Stimulated activated CD4-positive, alpha-beta T cell treated with anti-CD3 and anti-CD28 coated beads, Interleukin-4, amount 100 ng/mL, for 48 hours (primary cell): ENCODE data around the gene ZNG1A.
"Not testable (repeated sequence)": the region's sequence is repeated elsewhere in the genome, so short reads cannot be mapped to it uniquely, and the experiment has no call there.

Source experiments
- DNase-seq, 2 donors: peaks; one replicate each; pipeline ENCODE4 v3.0.0-alpha.2; 2020; ENCODE audit warnings: low read depth in 2 of 2

The ZNG1A gene

DNA sequence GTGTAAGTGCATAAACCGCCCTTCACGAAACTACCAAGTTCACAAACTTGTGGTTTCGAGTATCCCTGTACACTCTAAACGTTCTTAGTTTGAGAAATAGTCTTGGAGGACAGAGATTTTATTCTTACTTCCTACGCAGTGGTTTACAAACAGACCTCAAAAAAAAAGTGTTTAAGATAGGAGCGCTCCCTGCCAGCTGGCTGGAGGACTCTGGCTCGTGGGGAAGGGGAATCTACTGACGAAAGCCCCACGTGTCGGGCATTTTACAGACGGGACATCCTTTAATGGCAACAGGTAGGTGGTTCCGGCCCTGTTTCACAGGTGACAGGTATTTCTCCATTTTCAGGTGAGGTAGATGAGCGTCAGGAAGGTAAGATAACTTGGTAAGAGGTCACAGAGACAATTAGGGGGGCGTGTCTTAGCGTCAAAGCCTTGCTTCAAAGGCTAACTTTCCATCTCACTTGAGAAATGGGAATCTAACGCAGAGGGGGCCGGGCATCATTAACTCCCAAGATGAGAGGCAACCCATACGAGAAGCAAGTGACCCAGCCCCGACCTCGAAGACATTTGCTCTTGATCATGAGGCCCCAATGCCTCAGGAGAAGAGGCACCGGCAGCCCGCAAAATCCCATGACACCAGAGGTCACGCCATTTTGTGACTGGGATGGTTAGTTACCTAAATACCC, 573 bp downstream of the ZNG1A start:
- DNase-seq: not testable (repeated sequence)

DNA sequence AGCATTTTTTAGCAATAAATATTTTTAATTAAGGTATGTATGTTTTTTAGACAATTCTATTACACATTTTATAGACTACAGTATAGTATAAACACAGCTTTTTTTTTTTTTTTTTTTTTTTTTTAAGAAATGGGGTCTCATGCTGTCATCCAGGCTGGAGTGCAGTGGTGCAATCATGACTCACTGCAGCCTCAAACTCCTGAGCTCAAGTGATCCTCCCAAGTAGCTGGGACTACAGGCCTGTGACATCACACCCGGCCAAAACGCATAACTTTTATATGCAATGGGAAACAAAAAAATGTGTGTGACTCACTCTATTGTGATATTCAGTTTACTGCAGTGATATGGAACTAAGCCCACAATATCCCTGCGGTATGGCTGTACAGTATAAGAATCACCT, 9.1 kb downstream of the ZNG1A start:
- not testable (repeated sequence) for DNase-seq

DNA sequence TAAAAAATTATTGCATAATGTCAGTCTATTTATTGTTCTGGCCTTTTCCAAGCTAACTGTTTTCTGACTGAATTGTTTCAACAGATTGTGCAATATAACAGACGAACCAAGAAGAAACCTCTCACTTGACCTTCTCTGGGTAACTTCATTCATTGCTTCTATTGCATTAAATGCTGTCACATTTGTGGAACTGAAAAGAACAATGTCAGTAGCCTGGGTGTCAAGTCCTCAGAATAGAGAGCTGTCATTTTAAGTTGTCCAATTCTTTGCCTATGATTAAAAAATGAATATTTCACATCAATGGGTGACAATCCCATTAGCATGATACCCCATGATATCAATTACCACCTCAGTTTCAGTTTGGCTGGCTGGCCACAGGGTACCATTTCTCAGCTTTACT, 19.0 kb downstream of the ZNG1A start:
- DNase-seq: not testable (repeated sequence)

- DNase-seq: not testable (repeated sequence)
These were observed 27.7 kb downstream of the ZNG1A start for GRCh38 chr9:151173-151572.

- DNase-seq: not testable (repeated sequence)
These were observed 39.0 kb downstream of the ZNG1A start for GRCh38 chr9:139880-140279.

DNA sequence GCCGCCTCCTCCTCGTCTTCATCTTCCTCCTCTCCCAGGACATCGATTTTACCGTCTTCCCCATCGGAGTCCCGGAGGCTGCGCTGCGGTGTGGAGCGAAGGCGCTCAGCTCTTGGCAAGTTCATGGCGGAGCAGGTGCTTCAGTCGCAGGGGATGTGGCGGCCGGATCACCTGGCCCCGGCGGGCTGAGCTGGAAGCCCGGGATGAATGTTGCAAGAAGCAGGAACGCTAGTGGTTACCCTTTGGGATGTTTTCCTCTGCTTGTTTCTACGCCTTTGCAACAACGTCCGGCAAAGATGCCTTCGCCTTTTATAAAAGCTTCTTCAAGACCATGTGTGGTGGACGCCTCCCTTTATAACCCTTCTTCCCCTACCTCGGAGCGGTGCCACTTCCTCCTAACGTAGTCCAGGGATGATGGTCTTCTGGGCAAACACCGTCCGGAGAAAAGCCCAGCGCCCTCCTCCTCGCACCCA, 60.8 kb downstream of the ZNG1A start, which contains the start of gene FOXD4:
TSS of gene FOXD4 (minus strand) at position 423 of the 473 bp plus-strand sequence. CDS start at position 125, 298 bp downstream.
- DNase-seq: not testable (repeated sequence)

GRCh38 chr9:117144-117994, 61.5 kb downstream of the ZNG1A start:
- not testable (repeated sequence) for DNase-seq

- not testable (repeated sequence) for DNase-seq
These were observed 62.4 kb downstream of the ZNG1A start for GRCh38 chr9:116239-117077.

GRCh38 chr9:115118-115451, 63.8 kb downstream of the ZNG1A start:
- DNase-seq: not testable (repeated sequence)

DNA sequence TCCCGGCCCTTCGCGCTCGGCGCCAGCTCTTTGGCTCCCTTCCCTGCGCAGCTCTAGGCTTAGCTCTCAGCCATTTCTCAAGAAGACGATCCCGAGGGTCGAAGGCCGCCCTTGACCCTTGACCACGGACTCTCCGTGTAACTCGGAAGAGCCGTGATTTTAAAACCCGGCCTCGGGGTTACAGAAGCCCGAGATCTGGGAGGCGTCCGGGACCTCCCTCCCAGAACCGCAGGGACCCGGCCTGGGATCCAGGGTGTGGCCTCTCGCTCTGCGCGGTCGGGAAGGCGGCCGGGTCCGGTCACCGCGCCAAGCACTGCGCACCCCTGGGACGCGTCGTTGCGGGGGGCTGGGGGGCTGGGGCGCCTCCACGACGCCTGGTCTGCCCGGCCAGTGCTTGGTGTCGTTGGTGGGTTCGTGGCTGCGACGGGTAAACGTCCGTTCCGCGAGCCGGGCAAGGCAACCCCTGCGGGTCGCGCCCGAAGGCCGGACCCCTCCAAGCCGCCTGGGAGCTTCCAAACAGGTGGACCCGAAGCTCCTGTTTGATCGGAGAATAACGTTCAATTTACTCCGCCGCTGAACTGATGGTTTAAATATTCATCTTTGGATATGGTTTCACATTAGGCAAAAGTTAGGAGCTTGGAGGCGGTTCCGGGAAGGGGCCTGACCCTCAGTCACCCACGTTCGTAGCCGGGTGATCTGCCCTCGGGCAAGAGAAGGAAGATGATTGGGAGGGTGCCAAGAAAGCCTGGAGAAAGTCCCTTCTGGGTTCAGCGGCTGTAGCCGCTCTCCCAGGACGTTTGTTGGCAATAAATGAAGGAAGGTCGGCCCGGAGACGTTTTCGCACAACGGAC, 64.4 kb downstream of the ZNG1A start:
- DNase-seq: not testable (repeated sequence)

GRCh38 chr9:113468-114266, 65.2 kb downstream of the ZNG1A start:
- peak in 1 of 2 donors; percentile 32 for DNase-seq

DNA sequence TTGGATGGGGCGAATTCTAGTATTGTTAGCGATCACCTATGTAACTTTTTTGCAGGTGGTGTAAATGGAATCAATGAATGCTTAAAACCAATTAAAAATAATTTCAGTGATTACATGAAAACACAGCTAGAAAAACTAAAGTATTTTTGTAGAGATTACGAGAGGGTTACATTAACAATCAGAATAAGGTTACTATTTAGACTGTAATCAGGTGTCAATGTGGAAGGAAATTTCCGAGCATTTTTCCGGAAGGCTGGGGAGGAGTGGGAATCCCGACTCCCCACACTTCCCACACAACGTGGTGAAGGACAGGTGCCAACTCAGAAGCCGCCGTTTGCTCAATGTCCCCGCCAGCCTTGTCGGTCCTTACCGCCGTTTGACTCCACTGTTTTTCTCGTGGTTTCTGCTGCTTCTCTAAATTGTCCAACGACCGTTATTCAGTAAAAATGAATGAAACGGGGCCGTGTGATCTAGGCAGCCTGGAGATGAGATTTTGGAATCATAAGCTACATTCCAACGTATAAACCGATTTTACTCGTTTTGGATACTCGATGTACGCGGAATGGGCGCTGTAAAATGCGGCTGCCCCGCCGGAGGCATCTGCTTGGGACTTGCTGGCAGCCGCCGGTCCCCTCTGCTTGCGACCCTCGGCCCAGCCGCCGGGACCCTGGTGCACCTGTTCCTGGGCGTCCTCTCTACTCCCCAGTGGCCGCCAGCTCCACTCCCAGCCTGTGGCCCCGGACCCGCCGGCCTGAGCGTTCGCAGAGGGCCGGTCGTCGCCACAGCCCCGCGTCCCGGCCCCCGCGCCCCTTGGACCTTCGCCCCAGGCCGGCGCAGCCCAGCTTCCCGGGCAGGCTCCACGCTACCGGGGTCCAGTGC, 66.0 kb downstream of the ZNG1A start:
- not testable (repeated sequence) for DNase-seq

- DNase-seq: not testable (repeated sequence)
These were observed 68.2 kb downstream of the ZNG1A start for GRCh38 chr9:110672-111071.

- not testable (repeated sequence) for DNase-seq
These were observed 69.3 kb downstream of the ZNG1A start for GRCh38 chr9:109540-109939.

- not testable (repeated sequence) for DNase-seq
These were observed 69.9 kb downstream of the ZNG1A start for GRCh38 chr9:108742-109495.

DNA sequence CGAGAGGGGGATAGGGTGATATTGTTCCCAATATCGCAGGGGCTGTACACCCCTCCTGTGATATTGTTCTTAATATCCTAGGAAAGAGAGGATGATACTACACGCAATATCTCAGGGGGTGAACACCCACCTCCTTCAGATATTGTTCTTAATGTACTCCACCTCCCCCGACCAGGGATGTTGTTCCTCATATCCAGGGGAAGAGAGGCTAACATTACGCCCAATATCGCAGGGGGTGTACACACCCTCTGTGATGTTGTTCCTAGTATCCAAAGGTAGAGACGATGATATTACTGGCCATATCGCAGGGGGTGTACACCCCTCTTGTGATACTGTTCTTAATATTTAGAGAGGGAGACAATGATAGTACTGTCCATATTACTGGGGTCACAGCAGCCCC, 72.9 kb downstream of the ZNG1A start:
- not testable (repeated sequence) for DNase-seq

DNA sequence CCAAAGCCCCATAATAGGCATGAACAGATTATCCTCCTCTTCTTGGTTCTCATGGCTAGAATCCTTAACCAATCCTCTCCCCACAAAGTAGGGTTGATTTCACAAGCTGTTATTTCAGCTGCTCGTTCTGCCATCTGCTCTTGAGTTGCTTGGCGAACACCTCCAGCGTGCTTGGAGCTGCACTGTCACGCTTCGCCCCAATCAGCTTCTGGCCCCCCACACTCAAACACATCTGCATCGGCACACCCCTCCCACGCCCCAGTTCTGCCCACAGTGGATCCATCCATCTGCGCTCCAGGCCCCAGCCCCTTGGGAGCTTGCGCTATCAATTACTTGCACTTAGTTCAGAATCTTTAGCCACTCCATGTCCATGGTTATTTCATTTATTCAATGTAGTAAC, 78.4 kb downstream of the ZNG1A start:
- not testable (repeated sequence) for DNase-seq

GRCh38 chr9:99867-100266, 79.0 kb downstream of the ZNG1A start:
- DNase-seq: not testable (repeated sequence)
